ENCODE measurements around the gene MYO7B.

MYO7B gene

GRCh38 chr2:127628767-127629614, 93.5 kb downstream of the MYO7B start:
- H3K4me2 ChIP-seq (ENCODE audit: low read depth, low read length): no peak overlapping the region
- peaks cover 70% of the 10 kb centered on the region for H3K27me3 ChIP-seq (replicated peaks; ENCODE audit: insufficient read depth, low read length)
- no peaks in the 10 kb centered on the region for H3F3A ChIP-seq (ENCODE audit: insufficient read depth, low read length)

GRCh38 chr2:127629637-127630036, 94.2 kb downstream of the MYO7B start:
- DNase-seq: no peak
- Histone ChIP-seq H3K4me2 (ENCODE audit: low read depth, low read length) (no peak overlapping the region), H3K4me3 (ENCODE audit: low read length) (no peak overlapping the region), H4K20me1 (ENCODE audit: insufficient read depth, low read length) (no peaks in the 10 kb centered on the region), H3K4me1 (ENCODE audit: low read length) (no peaks in the 10 kb centered on the region), H3K27ac (ENCODE audit: low read length) (no peak overlapping the region), H2AFZ (ENCODE audit: low read length) (no peak overlapping the region), H3K27me3 (replicated peaks; ENCODE audit: insufficient read depth, low read length) (peaks cover 75% of the 10 kb centered on the region), H3F3A (ENCODE audit: insufficient read depth, low read length) (no peaks in the 10 kb centered on the region), H3K36me3 (replicated peaks; ENCODE audit: insufficient read depth, low read length) (no peaks in the 10 kb centered on the region), H3K79me2 (ENCODE audit: low read length) (no peaks in the 10 kb centered on the region), H3K9ac (ENCODE audit: low read length) (no peak overlapping the region), H3K9me3 (replicated peaks; ENCODE audit: insufficient read depth, low read length) (no peaks in the 10 kb centered on the region), H3K9me2 (replicated peaks; ENCODE audit: insufficient read depth, low read length) (no peaks in the 10 kb centered on the region)
- TF ChIP-seq CTCF (IDR thresholded peaks at IDR 0.05; ENCODE audit: low read length) (no peak), EZH2phosphoT487 (IDR thresholded peaks at IDR 0.05; ENCODE audit: low read length) (no peak), EZH2 (optimal IDR thresholded peaks at IDR 0.05; ENCODE audit: low read depth, low read length) (no peak)

More at GRCh38 chr2:127628767-127629614, 93.5 kb downstream of the MYO7B start:
- Histone ChIP-seq H3K79me2 (ENCODE audit: low read length) (no peaks in the 10 kb centered on the region), H3K4me3 (ENCODE audit: low read length) (no peak overlapping the region), H3K36me3 (replicated peaks; ENCODE audit: insufficient read depth, low read length) (no peaks in the 10 kb centered on the region), H3K4me1 (ENCODE audit: low read length) (no peaks in the 10 kb centered on the region), H3K9me3 (replicated peaks; ENCODE audit: insufficient read depth, low read length) (no peaks in the 10 kb centered on the region), H3K9ac (ENCODE audit: low read length) (no peak overlapping the region), H3K9me2 (replicated peaks; ENCODE audit: insufficient read depth, low read length) (no peaks in the 10 kb centered on the region), H4K20me1 (ENCODE audit: insufficient read depth, low read length) (no peaks in the 10 kb centered on the region), H3K27ac (ENCODE audit: low read length) (no peak overlapping the region), H2AFZ (ENCODE audit: low read length) (no peak overlapping the region)
- TF ChIP-seq CTCF (IDR thresholded peaks at IDR 0.05; ENCODE audit: low read length) (no peak), EZH2phosphoT487 (IDR thresholded peaks at IDR 0.05; ENCODE audit: low read length) (no peak), EZH2 (optimal IDR thresholded peaks at IDR 0.05; ENCODE audit: low read depth, low read length) (no peak)
- no peak for DNase-seq

GRCh38 chr2:127630096-127630863, 94.8 kb downstream of the MYO7B start:
- H3F3A ChIP-seq (ENCODE audit: insufficient read depth, low read length): no peaks in the 10 kb centered on the region
- H2AFZ ChIP-seq (ENCODE audit: low read length): no peak overlapping the region
- H3K9ac ChIP-seq (ENCODE audit: low read length): no peak overlapping the region
- no peaks in the 10 kb centered on the region for H3K36me3 ChIP-seq (replicated peaks; ENCODE audit: insufficient read depth, low read length)
- DNase-seq: no peak
- peaks cover 74% of the 10 kb centered on the region for H3K27me3 ChIP-seq (replicated peaks; ENCODE audit: insufficient read depth, low read length)
- H3K27ac ChIP-seq (ENCODE audit: low read length): no peak overlapping the region
- no peaks in the 10 kb centered on the region for H3K9me2 ChIP-seq (replicated peaks; ENCODE audit: insufficient read depth, low read length)
- H3K4me2 ChIP-seq (ENCODE audit: low read depth, low read length): no peak overlapping the region
- no peak overlapping the region for H3K4me3 ChIP-seq (ENCODE audit: low read length)
- no peaks in the 10 kb centered on the region for H4K20me1 ChIP-seq (ENCODE audit: insufficient read depth, low read length)
- no peaks in the 10 kb centered on the region for H3K4me1 ChIP-seq (ENCODE audit: low read length)
- H3K79me2 ChIP-seq (ENCODE audit: low read length): no peaks in the 10 kb centered on the region
- TF ChIP-seq CTCF (IDR thresholded peaks at IDR 0.05; ENCODE audit: low read length): no peak
- no peak for TF ChIP-seq EZH2 (optimal IDR thresholded peaks at IDR 0.05; ENCODE audit: low read depth, low read length)
- no peak for TF ChIP-seq EZH2phosphoT487 (IDR thresholded peaks at IDR 0.05; ENCODE audit: low read length)
- H3K9me3 ChIP-seq (replicated peaks; ENCODE audit: insufficient read depth, low read length): no peaks in the 10 kb centered on the region
